GM18873 (cell line): ENCODE results near the gene SPIN1.
"Not testable (repeated sequence)": the region's sequence is repeated elsewhere in the genome, so short reads cannot be mapped to it uniquely, and the experiment has no call there.

Experiments used
- ATAC-seq: cut with Tn5 transposase; IDR thresholded peaks from one replicate; pipeline ENCODE4 v1.9.1; 2021; ENCODE audit warnings: mild to moderate bottlenecking, moderate library complexity, moderate number of reproducible peaks; ENCODE audit not compliant: unreplicated experiment, low FRiP score

The SPIN1 gene

DNA sequence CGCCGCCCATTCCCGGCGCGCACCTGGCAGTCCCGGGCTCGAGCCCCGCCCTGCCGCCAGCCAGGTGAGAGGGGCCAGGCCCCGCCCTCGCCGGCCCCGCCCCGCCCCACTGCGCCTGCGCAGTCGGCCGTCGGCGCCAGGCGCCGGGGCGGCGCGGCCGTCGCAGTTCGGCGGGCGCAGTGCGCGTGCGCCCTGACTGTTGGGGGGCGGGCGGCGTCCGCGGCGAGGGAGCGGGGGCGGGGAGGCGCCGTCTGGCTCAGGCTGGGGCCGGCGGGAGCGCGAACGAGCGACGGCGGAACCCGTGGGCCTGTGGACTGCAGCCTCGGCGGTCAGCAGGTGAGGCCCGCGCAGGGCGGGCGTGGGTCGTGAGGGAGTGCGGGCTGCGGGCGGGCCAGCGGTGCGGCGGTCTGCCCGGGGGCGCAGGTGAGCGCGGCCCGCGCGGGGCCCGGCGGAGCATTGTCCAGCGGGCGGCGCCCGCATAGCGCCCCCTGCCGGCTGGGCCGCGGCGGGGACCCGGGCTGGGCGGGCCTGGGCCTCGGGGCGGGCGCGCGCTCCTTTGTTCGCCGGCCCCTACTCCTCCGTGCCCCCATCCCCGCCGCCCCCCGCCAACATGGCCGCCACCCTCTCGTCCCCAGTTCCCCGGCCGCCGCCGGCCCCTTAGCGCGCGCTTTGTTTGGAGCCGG, at the start of gene SPIN1:
Gene SPIN1, plus strand, starts transcription at position 242 of the 683 bp plus-strand sequence. CDS start 38,096 bp downstream, outside the sequence.
- peak; percentile 75 for ATAC-seq

DNA sequence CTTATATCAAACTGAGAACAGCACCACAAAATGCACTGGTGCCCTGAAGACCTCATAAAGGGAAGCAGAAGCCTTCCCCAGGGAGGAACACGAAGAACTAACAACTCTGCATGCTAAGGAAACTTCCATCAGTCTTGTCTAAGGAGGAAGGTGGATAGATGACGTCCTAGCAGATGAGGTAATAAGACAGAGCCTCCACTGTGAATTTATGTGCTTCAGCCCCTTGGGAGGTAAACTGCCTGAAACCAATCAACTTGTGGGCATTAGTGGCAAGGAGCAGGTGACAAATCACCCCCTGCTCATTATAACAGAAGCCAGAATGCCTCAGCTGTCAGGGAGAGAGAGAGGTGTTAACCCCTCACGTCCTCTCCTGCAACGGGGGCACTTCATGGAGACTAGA, 48.9 kb upstream of the SPIN1 start:
- ATAC-seq = no peak

DNA sequence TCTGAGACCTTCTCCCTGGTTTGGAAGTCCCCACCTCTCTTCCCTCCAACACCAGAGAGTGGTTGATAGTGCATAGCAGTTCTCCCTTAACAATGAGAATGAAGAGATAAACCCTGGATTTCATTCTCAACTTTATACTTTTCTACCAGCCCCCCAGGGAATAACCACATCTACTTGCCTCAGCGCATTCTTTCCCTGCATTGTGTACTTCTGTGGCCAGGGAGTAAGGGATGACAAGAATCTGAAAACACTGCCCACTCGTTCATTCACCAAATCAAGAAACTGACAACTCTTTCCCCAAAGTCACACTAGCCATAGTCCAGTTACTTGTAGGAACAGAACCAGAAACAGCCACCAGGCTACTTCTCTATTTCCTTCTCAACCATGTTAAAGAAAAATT, 46.0 kb upstream of the SPIN1 start:
- no peak for ATAC-seq

DNA sequence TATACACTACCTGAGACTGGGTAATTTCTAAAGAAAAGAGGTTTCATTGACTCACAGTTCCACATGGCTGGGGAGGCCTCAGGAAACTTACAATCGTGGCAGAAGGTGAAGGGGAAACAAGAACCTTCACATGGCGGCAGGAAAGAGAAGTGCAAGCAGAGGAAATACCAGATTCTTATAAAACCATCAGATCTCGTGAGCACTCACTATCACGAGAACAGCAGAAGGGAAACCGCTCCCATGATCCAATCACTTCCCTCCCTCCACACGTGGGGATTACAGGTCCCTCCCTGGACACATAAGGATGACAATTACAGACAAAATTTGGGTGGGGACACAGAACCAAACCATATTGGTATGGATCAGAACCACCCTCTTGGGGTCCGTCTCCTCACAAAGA, 44.2 kb upstream of the SPIN1 start:
- no peak for ATAC-seq

DNA sequence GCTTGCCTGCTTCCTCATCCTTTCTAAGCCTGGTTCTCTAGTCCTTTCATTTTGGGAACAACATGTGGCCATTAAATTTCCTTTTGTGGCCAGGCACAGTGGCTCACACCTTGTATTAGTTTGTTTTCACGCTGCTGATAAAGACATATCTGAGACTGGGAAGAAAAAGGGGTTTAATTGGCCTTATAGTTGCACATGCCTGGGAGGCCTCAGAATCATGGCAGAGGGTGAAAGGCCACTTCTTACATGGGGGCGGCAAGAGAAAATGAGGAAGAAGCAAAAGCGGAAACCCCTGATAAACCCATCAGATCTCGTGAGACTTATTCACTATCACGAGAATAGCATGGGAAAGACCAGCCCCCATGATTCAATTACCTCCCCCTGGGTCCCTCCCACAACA, 37.9 kb upstream of the SPIN1 start:
- ATAC-seq = not testable (repeated sequence)

DNA sequence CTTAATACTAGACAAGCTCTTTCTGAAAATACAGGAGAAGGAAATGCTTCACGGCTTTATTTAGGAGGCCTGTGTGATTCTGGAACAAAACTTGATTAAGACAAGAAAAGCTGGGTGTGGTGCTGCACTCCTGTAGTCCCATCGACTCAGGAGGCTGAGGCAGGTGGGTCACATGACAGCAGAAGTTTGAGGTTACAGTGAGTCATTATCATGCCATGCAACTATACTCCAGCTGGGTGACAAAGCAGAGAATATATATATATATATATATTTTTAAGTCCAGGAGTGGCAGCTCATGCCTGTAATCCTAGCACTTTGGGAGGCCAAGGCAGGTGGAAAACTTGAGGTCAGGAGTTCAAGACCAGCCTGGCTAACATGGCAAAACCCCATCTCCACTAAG, 33.1 kb upstream of the SPIN1 start:
- ATAC-seq = no peak

DNA sequence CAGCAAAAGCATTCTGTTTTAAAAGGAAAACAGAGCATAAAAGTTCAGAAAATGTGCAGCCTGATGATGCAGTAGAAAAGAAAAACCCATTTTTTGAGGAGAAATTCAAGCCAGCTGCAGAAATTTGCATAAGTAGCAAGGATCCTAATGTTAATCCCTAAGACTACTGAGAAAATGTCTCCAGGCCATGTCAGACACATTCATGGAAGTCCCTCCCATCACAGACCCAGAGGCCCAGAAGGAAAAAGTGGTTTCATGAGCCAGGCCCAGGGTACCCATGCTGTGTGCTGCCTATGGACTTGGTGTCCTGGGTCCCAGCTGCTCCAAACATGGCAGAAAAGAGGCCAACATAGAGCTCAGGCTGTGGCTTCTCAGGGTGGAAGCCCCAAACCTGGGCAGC, 31.0 kb upstream of the SPIN1 start:
- ATAC-seq = not testable (repeated sequence)

DNA sequence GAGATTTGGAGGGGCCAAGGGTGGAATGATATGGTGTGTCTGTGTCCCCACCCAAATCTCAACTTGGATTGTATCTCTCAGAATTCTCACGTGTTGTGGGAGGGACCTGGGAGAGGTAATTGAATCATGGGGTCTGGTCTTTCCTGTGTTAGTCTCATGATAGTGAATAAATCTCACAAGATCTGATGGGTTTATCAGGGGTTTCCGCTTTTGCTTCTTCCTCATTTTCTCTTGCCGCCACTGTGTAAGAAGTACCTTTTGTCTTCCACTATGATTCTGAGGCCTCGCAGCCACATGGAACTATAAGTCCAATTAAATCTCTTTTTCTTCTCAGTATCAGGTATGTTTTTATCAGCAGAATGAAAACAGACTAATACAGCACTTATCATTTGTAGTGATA, 29.5 kb upstream of the SPIN1 start:
- no peak for ATAC-seq

DNA sequence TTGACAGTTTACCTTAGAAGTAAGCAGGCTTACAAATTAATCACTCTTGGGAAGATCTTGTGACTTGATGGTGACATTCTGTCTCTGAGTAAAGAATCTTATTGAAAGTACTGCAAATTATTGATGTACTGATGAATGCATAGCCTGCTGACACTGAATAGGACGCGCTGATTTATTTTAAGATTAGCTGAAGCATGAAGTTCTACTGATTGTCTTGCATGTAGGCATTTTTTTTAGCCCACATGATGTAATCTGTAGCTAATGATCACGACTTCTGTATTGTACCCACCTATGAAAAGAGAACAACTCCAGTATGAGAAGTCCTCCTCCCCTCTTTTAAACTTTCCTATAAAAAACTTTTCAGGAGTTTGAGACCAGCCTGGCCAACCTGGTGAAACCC, 28.3 kb upstream of the SPIN1 start:
- no peak for ATAC-seq

DNA sequence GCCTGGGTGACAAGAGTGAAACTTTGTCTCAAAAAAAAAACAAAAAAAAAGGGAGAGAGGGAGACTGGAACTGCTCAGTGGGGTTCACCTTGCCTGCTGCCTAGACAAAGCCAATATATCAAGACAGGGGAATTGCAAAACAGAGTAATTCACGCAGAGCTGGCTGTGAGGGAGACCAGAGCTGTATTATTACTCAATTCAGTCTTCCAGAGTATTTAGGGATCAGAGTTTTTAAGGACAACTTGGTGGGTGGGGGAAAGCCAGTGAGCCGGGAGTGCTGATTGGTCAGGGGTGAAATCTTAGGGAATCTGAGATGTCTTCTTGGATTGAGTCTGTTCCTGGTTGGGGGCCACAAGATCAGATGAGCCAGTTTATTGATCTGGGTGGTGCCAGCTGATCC, 25.6 kb upstream of the SPIN1 start:
- no peak for ATAC-seq

DNA sequence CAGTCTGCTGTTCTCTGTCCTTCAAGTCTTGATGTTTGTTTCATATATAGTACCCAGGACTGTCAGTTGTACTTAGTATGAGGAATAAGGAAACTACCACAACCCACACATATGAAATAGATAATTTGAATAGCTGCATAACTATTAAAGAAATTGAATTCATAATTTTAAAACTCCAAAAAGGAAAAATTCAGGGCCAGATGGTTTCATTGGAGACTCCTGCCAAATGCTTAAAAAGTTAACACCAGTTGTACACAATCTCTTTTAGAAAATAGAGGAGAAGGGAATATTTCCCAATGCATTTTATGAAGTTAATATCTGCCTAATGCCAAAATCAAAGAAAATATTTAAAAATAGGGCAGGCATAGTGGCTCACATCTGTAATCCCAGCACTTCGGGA, 24.6 kb upstream of the SPIN1 start:
- no peak for ATAC-seq

DNA sequence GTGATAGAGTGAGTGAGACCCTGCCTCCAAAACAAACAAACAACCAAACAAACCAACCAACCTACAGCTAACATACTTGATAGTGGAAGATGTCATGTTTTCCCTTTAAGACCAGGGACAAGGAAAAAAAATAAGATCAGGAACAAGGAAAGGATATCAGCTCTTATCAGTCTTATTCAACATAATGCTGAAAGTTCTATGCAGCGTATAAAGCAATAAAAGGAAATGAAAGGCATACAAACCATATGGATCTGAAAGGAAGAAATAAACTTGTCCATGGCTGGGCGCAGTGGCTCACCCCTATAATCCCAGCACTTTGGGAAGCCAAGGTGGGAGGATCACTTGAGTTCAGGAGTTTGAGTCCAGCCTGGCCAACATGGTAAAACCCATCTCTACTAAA, 23.5 kb upstream of the SPIN1 start:
- ATAC-seq = no peak

DNA sequence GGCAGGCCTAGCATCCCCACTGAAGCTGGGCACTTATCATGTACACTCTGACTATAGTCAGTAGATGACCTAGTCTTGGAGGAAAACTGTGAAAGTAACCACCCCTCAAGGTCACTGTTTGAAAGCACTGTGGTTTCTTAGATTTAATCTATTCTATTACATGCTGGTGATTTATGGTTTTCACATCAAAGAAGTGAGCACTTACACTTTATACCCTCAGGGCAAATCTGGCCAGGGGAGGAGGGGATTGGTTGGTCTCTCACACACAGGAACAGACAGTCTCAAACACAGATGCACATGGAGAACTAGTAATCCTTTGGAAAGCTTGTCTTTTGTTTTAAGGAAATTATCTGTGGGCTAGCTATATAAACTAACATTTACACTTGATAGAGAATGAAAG, 17.9 kb upstream of the SPIN1 start:
- ATAC-seq = no peak

DNA sequence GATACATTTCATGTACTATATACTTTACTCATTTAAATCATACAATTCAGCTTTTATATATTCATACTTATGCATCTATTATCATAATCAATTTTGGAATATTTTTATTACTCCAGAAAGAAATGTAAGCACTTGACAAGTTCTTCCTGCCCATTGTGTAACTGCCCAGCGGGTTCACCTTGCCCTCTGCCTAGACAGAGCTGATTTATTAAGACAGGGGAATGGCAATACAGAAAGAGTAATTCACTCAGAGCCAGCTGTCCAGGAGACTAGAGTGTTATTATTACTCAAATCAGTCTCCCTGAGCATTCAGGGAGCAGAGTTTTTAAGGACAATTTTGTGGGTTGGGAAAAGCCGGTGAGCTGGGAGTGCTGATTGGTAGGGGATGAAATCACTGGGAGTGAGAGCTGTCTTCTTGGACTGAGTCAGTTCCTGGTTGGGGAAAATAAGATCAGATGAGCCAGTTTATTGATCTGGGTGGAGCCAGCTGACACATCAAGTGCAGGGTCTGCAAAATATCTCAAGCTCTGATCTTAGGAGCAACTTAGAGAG, 16.1 kb upstream of the SPIN1 start:
- no peak for ATAC-seq

DNA sequence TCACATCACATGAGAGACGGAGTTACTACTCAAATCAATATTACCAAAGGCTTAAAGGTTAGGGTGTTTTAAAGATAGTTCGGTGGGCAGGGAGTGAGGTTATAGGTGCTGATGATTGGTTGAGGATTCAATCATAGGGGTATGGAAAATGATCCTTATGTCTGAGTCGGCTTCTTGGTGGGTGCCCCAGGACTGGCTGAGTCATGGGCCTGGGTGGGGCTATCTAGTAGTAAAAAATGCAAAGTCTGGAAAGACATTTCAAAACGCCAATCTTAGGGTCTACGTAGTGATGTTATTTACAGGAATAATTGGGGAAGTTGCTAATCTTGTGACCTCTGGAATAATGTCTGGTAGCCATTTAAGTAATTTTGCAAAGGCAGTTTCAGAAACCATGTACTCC, 15.2 kb upstream of the SPIN1 start:
- no peak for ATAC-seq

DNA sequence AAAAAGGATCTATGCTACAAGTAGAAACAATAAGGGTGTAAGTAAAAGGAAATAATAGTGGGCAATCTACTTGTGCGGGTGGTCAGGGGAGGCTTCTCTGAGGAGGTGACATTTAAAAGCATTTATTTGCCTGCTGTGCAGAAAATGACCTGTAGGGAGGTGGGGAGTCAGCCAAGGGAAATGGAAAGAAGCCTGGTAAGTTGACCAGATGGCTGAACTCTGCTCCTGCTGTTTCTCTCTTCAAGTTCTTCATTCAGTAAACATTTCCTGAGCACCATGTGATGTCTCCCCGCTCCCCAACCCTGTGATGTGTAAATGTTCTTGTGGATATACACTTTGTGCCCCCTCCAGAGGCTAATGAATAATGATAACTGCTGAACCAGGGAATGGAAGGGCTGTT, 9.9 kb upstream of the SPIN1 start:
- no peak for ATAC-seq

DNA sequence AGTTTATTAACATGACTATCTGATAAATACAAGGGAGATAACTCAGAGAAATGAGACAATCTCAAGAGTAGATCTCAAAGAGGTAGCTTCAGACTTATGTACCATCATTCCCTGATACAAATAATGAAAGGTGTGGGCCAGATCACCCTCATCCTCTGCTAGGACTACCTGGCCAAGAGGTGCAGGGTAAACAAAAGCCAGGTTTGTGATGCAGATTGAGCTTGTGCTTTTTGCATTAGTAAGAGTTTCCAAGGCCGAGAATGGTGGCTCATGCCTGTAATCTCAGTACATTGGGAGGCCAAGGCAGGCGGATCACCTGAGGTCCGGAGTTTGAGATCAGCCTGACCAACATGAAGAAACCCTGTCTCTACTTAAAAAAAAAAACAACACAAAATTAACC, 8.9 kb upstream of the SPIN1 start:
- ATAC-seq = no peak

DNA sequence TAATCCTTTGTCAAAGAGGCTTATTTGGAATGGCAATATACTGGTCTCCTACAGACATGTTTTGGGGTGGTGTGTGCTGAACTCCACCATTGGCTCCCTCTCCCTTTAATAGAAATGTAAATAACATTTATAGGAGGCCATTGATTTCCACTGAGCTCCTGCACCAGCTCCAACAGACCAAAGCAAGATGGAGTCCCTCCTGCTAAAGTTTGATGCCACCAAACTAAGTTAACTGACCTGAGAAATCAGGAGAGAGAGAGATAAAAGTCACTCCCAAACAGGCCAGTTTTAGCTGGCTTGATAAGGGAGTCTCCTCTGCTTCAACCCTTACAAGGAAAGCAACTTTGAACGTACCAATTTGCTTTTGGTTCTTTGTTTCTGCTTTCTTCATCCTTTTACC, 8.1 kb upstream of the SPIN1 start:
- no peak for ATAC-seq

DNA sequence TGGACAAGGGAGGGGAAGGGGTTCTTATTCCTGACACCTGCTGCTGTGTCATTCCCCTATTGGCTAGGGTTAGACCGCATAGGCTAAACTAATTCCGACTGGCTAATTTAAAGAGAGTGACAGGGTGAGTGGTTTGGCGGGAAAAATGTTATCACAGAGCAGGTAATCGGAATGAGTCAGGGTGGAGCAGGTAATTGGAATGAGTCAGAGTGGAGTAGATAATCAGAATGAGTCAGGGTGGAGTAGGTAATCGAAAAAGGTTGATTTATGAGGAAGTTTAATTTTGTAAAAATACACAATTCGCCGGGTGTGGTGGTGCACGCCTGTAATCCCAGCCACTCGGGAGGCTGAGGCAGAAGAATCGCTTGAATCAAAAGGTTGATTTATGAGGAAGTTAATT, 6.9 kb upstream of the SPIN1 start:
- ATAC-seq = not testable (repeated sequence)

DNA sequence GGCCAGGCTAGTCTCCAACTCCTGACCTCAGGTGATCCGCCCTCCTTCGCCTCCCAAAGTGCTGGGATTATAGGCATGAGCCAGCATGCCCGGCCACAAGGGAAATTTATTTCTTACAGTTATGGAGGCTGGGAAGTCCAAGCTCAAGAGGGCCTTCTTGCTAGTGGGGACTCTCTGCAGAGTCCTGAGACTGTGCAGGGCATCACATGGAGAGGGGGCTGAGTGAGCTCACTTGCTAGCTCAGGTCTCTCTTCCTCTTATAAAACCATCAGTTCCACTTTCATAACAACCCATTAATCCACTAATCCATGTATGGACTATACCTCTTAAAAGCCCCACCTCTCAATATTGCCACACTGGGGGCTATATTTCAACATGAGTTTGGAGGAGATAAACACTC, 5.1 kb upstream of the SPIN1 start:
- ATAC-seq = no peak

DNA sequence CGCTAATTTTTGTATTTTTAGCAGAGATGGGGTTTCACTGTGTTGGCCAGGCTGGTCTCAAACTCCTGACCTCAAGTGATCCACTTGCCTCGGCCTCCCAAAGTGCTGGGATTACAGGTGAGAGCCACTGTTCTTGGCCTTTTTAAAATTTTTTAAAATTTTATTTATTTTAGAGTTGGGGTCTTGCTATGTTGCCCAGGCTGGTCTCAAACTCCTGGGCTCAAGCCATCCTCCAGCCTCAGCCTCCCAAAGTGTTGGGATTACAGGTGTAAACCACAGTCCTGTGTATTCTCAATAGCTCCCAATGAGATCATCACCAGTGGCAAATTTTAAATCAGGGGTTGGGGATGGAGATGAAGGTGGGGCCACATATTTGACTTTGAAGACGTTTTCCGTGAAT, 2.1 kb upstream of the SPIN1 start:
- ATAC-seq = not testable (repeated sequence)

DNA sequence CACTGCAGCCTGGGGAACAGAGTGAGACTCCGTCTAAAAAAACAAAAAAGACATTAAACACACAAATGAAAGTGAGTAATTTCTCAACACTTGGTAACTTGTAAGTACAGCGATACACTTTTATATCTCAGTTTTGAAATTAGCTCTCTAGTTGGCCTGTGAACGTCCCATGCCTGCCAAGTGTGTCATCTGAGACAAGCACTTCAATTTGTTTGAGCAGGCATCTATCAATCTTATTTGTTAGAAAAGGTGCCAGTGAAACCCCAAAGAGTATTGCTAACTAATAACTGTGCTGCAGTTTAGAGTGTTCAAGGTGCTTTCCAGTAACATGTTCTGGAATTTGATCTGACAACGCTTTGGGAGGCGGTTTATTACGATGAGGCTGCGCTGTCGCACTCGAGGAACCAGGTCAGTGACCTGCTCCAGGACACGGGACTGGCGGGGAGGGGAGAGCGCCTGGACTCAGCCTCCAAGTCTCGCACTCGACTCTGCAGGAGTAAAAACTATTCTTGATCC, 1.1 kb upstream of the SPIN1 start:
- no peak for ATAC-seq
